NCI-H82 treated with DMSO at 0.1 percent for 48 hours (cell line): ENCODE data around the gene LLGL1.
A peak's percentile ranks its signal among the peaks of the same experiment; 100 is the strongest.
"Not testable (repeated sequence)": the region's sequence is repeated elsewhere in the genome, so short reads cannot be mapped to it uniquely, and the experiment has no call there.

ENCODE experiments used
- DNase-seq: peaks from one replicate; lab custom pipeline; 2025; ENCODE audit not compliant: unreplicated experiment; lab: John Stamatoyannopoulos, UW

The LLGL1 gene

GRCh38 chr17:18194394-18194793, 31.0 kb upstream of the LLGL1 start:
- no peak for DNase-seq

GRCh38 chr17:18194804-18195203, 30.6 kb upstream of the LLGL1 start:
- DNase-seq: no peak

GRCh38 chr17:18195246-18195645, 30.2 kb upstream of the LLGL1 start:
- DNase-seq: no peak

GRCh38 chr17:18197535-18198194, 27.8 kb upstream of the LLGL1 start:
- DNase-seq: no peak

GRCh38 chr17:18198530-18198929, 26.9 kb upstream of the LLGL1 start:
- no peak for DNase-seq

GRCh38 chr17:18201108-18201507, 24.3 kb upstream of the LLGL1 start:
- no peak for DNase-seq

- DNase-seq: no peak
Measured at GRCh38 chr17:18203308-18203707, 22.1 kb upstream of the LLGL1 start.

GRCh38 chr17:18205861-18206260, 19.6 kb upstream of the LLGL1 start:
- no peak for DNase-seq

- no peak for DNase-seq
Measured at GRCh38 chr17:18206962-18207361, 18.5 kb upstream of the LLGL1 start.

GRCh38 chr17:18208092-18208491, 17.3 kb upstream of the LLGL1 start:
- no peak for DNase-seq

- DNase-seq: no peak
Measured at GRCh38 chr17:18213666-18214270, 11.7 kb upstream of the LLGL1 start.

GRCh38 chr17:18216906-18217305, 8.5 kb upstream of the LLGL1 start:
- DNase-seq: not testable (repeated sequence)

- DNase-seq: no peak
Measured at GRCh38 chr17:18217412-18218015, 7.9 kb upstream of the LLGL1 start.

GRCh38 chr17:18218756-18219415, 6.5 kb upstream of the LLGL1 start:
- DNase-seq: no peak

GRCh38 chr17:18224053-18224386, 1.4 kb upstream of the LLGL1 start:
- DNase-seq: no peak

- peak; percentile 17 for DNase-seq
Measured at GRCh38 chr17:18224387-18225120, 881 bp upstream of the LLGL1 start.

GRCh38 chr17:18225642-18226283, 328 bp downstream of the LLGL1 start:
- DNase-seq: no peak

GRCh38 chr17:18226284-18226945, 980 bp downstream of the LLGL1 start:
- no peak for DNase-seq

- no peak for DNase-seq
Measured at GRCh38 chr17:18227635-18228034, 2.2 kb downstream of the LLGL1 start.

GRCh38 chr17:18228176-18228682, 2.8 kb downstream of the LLGL1 start:
- DNase-seq: no peak
